GM19193 (cell line): ENCODE measurements around the gene GLTPD2.

Source experiments
- POLR2A ChIP-seq: IDR thresholded peaks from 4 replicates; pipeline ENCODE4 v1.6.1; 2011; ENCODE audit not compliant: insufficient read depth, insufficient read length; ENCODE audit errors: extremely low read depth

The GLTPD2 gene

GRCh38 chr17:4753392-4753791 lies 35.4 kb upstream of the GLTPD2 start:
- no peak for TF ChIP-seq POLR2A

DNA sequence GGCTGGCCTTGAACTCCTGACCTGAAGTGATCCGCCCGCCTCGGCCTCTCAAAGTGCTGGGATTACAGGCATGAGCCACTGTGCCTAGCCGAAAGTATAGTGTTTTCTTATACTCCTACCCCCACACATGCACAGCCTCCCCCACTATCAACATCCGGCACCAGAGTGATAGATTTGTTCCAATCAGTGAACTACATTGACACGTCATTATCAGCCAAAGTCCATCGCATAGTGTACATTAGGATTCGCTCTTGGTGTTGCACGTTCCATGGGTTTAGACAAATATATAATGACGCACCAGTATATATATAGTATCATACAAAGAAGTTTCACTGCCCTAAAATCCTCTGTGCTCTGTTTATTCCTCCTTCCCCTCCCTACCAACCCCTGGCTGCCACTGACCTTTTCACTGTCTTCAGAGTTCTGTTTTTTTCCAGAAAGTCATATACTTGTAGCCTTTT lies 29.0 kb upstream of the GLTPD2 start:
- no peak for TF ChIP-seq POLR2A

DNA sequence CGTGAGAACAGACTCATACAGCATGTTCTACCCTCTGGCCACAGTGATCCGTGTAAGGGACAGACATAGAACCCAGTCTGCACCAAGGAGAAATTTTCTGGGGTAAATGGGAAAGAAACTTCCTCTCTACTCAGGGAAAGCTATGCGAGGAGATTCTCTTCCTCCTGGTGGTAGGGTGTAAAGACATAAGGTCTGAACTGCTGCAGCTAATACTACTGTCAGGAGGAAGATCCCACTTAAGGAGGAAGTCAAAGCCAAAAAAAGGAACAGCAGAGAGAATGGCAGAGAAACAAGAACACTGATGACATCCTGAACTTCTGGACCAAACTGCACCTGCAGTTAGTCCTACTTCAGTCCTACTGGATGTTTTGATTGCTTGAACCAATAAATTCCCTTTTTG lies 24.2 kb upstream of the GLTPD2 start:
- TF ChIP-seq POLR2A = no peak

GRCh38 chr17:4766201-4766600 lies 22.6 kb upstream of the GLTPD2 start:
- no peak for TF ChIP-seq POLR2A

DNA sequence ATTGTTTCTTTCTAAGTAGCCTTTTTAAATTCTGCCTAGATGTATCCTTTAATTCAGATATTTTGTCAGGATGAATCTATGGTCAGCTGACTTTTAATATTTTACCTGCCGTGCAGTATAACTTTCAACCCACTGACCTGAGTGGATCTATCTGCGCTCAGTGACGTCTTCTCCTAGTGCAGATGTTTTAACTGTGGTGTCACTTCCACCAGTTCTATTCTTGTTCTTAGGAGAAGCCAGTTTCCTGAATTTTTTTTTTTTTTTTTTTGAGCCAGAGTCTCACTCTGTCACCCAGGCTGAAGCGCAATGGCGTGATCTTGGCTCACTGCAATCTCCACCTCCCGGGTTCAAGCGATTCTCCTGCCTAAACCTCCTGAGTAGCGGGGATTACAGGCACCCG lies 22.0 kb upstream of the GLTPD2 start:
- TF ChIP-seq POLR2A = no peak

DNA sequence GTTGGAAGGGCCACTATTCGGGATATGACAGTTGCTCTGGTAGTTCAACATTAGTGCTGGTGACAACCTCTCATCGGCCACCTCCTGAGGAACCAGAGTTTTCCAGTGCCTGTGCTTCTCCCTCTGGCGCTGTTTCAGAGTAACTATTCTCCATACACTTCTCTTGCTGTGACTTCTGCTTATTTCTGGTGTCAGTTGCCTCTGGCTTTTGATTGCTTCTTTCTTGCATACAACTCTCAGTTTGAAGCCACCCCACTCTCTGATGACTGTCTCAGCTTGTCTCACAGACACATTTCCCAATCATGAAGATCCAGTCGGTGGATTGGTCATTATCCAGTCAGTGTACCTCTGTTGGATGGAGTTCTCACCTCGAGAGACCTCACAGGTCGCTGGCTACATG lies 20.5 kb upstream of the GLTPD2 start:
- TF ChIP-seq POLR2A = no peak

DNA sequence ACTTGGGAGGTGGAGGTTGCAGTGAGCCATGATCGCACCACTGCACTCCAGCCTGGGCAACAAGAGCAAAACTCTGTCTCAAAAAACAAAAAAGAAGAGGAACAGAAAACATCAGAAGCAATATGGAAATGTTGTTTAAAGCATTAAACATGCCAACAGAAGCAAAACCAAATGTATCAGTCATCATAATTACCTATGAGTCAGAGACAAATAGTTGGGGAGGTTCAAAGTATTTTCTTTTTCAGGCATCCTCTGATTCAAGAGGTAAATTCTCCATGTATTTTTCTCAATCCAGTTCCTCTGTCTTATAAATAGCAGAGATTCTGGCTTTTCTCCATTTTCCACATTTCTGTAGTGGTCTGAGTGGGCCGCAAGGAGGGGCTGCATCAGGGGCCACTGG lies 19.1 kb upstream of the GLTPD2 start:
- TF ChIP-seq POLR2A = no peak

GRCh38 chr17:4771519-4772234 lies 17.1 kb upstream of the GLTPD2 start, which contains the start of gene TM4SF5:
TM4SF5 (plus strand) TSS chr17:4771886; CDS start chr17:4771923, 37 bp downstream.
- no peak for TF ChIP-seq POLR2A

DNA sequence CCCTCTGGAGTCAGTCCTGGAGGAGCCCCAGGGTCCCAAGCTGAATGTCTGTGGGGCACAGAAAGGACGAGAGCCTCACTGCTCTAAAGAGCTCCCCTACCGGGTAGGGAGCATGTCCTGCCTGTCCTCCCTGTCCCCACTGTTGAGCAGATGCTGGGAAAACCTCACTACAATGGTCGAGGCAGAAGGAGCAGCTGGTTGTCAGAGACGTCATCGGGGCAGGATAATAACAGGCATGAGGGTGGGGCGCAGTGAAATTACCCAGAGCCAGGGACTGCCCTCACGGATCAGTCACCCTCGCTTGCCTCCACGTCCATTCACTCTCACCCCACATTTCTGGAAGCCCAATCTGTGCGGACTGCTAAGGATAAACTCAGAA lies 16.5 kb upstream of the GLTPD2 start:
- TF ChIP-seq POLR2A = no peak

DNA sequence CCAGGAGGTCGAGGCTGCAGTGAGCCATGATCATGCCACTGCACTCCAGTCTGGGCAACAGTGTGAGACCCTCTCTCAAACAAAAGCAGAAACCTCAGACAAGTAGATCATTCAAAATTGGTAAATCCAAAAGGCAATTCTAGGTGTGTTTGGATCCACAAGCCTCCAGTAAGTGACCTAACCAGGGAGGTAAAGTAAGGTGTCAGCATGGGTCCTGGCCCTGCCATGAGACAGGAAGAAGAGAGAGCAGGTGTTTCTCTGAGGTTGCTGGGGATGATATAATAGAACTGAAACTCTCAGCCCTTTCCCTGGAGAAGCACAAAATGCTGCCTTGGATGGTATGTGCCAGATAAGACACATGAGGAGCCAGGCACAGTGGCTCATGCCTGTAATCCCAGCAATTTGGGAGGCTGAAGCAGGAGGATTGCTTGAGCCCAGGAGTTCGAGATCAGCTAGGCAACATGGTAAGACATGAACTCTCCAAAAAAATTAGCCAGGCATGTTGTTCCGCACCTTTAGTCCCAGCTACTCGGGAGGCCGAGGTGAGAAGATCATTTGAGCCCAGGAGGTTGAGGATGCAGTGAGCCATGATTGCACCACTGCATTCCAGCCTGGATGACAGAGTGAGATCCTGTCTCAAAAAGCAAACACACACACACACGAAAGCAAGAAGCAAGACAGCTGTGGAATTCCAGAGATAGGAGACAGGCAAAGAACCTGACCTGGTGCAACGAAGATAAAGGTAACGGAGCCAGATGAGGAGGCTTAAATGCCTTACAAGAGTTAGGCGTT lies 10.6 kb upstream of the GLTPD2 start:
- no peak for TF ChIP-seq POLR2A

- no peak for TF ChIP-seq POLR2A
Observed at GRCh38 chr17:4780325-4780955, 8.3 kb upstream of the GLTPD2 start.

- no peak for TF ChIP-seq POLR2A
Observed at GRCh38 chr17:4782652-4783051, 6.1 kb upstream of the GLTPD2 start.

DNA sequence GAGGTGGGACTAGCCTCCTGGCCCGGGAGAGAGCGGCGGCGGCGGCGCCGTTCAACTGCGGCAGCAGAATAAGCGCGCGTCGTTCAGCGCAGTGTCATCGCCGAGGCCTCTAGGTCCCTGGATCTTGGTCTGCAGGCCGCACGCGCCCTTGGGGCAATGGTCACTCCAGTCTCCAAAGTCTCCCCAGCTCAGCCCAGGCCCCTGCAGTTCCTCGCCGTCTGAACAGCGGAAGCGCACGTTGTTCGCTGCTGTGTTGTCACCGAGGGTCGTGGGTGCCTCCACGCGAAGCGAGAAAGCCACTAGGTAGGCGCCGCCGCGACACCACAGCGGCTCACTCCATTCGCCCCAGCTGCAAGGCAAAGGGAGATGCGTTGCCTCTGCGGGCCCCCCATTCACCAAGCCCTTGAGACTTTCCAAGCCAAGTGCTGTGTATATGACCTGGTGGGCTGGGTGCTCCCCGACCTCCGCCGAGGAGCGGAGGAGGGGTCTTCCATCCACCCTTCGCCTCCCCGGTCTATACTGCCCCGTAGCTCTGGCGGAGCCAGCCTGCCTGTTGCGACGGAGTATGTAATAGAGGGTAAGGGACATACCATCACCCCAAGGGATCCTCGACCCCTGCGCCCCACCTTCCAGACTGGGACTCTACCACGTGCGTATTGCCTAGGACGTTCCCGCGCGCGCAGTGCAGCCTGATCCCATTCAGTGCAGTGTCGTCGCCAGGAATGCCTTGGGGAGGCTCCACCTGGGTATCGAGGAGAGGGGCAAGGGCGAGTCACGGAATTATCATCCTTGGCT lies 3.3 kb upstream of the GLTPD2 start:
- TF ChIP-seq POLR2A = no peak

GRCh38 chr17:4786106-4786511 lies 2.7 kb upstream of the GLTPD2 start, which contains the start of gene VMO1:
VMO1 (minus strand) TSS chr17:4786364; CDS start chr17:4786352, 12 bp downstream.
- TF ChIP-seq POLR2A = no peak

DNA sequence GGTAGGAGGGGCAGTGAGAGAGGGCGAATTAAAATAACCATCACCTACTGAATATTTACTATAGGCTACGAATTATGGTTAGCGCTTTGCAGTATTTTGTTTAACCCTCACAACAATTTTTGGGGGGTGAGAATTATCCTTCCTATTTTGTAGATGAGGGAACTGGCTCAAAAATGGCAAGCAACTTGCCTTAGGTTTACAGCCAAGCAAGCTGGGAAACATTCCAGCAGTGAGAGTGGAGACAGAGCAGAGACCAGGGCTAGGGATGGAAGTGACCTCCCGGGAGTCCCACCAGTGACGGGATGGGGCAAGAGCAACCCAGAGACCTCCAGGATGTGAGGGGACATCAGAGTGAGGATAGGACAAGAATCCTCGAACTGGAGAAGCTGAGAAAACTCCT lies 2.2 kb upstream of the GLTPD2 start:
- TF ChIP-seq POLR2A = no peak
